ENCODE results near the gene FGF22. TPM values are rescaled to one million over a fixed set of nuclear protein-coding genes. Genes with fewer than 3 reads are reported as not detected.

The FGF22 gene
- total RNA-seq, 1 donor from 2014 or later = 0.51 TPM

- H3K36me3 Mint-ChIP-seq (ENCODE audit: low read depth) = peaks cover 8% of the 10 kb centered on the region
- no peak for TF ChIP-seq CTCF (conservative IDR thresholded peaks at IDR 0.05)
- no peak for DNase-seq (ENCODE audit: low read depth, low spot score)
- H3K27ac Mint-ChIP-seq (ENCODE audit: unreplicated experiment) = no peak overlapping the region
- peaks cover 2% of the 10 kb centered on the region for H3K27me3 Mint-ChIP-seq (ENCODE audit: low read depth)
- no peaks in the 10 kb centered on the region for H3K9me3 Mint-ChIP-seq
- H3K4me1 Mint-ChIP-seq = peaks cover 22% of the 10 kb centered on the region
- peak overlapping the region; percentile 56 for H3K4me3 Mint-ChIP-seq
Measured at GRCh38 chr19:629961-630714, 9.5 kb upstream of the FGF22 start.

GRCh38 chr19:632579-633067 is 7.1 kb upstream of the FGF22 start:
- no peak for TF ChIP-seq CTCF (conservative IDR thresholded peaks at IDR 0.05)
- Mint-ChIP-seq H3K27me3 (ENCODE audit: low read depth) (peaks cover 4% of the 10 kb centered on the region), H3K4me3 (peak overlapping the region; percentile 97), H3K36me3 (ENCODE audit: low read depth) (peaks cover 3% of the 10 kb centered on the region), H3K27ac (ENCODE audit: unreplicated experiment) (peak overlapping the region; percentile 98), H3K4me1 (peaks cover 15% of the 10 kb centered on the region), H3K9me3 (no peaks in the 10 kb centered on the region)
- DNase-seq (ENCODE audit: low read depth, low spot score) = peak; percentile 52

- peaks cover 3% of the 10 kb centered on the region for H3K36me3 Mint-ChIP-seq (ENCODE audit: low read depth)
- H3K9me3 Mint-ChIP-seq = no peaks in the 10 kb centered on the region
- TF ChIP-seq CTCF (conservative IDR thresholded peaks at IDR 0.05) = peak; percentile 25
- peak within 1 kb of the TSS; percentile 97 for H3K4me3 Mint-ChIP-seq
- DNase-seq (ENCODE audit: low read depth, low spot score) = peak; percentile 93
- peaks cover 15% of the 10 kb centered on the region for H3K4me1 Mint-ChIP-seq
- H3K27ac Mint-ChIP-seq (ENCODE audit: unreplicated experiment) = peak within 1 kb of the TSS; percentile 98
- peaks cover 8% of the 10 kb centered on the region for H3K27me3 Mint-ChIP-seq (ENCODE audit: low read depth)
Measured at GRCh38 chr19:633068-633785, 6.5 kb upstream of the FGF22 start, which contains the start of gene POLRMT. TSS of gene POLRMT (minus strand) at chr19:633537. CDS start at chr19:633512, 25 bp downstream.

- H3K36me3 Mint-ChIP-seq (ENCODE audit: low read depth) = peaks cover under 1% of the 10 kb centered on the region
- no peak for TF ChIP-seq CTCF (conservative IDR thresholded peaks at IDR 0.05)
- H3K4me3 Mint-ChIP-seq = peak overlapping the region; percentile 97
- DNase-seq (ENCODE audit: low read depth, low spot score) = no peak
- H3K9me3 Mint-ChIP-seq = no peaks in the 10 kb centered on the region
- H3K27me3 Mint-ChIP-seq (ENCODE audit: low read depth) = peaks cover 12% of the 10 kb centered on the region
- H3K4me1 Mint-ChIP-seq = peaks cover 12% of the 10 kb centered on the region
- peak overlapping the region; percentile 76 for H3K27ac Mint-ChIP-seq (ENCODE audit: unreplicated experiment)
Measured at GRCh38 chr19:633786-634639, 5.7 kb upstream of the FGF22 start.

Measured in neural crest cell (in vitro differentiated cells).